GM12865 (cell line): Measurements from ENCODE around the gene TMEM18.

Source experiments
- DNase-seq: peaks from one replicate; pipeline ENCODE4 v3.0.0; 2010; ENCODE audit warnings: low read depth
- H3K4me3 ChIP-seq: 2 replicates; pipeline ENCODE4 v1.5.1; 2011; ENCODE audit warnings: mild to moderate bottlenecking, low read depth, low read length, control low read depth
- CTCF ChIP-seq: IDR thresholded peaks from 2 replicates; pipeline ENCODE4 v1.5.1; 2011; ENCODE audit warnings: low read length, control low read depth, low read depth, inconsistent platforms; ENCODE audit not compliant: insufficient read depth; ENCODE audit errors: missing control alignments

TMEM18 gene

GRCh38 chr2:631741-632140, 45.5 kb downstream of the TMEM18 start:
- DNase-seq: no peak
- H3K4me3 ChIP-seq: no peak overlapping the region
- no peak for TF ChIP-seq CTCF

GRCh38 chr2:630451-631320, 46.5 kb downstream of the TMEM18 start:
- H3K4me3 ChIP-seq: no peak overlapping the region
- TF ChIP-seq CTCF: no peak
- DNase-seq: no peak

GRCh38 chr2:629961-630360, 47.2 kb downstream of the TMEM18 start:
- no peak overlapping the region for H3K4me3 ChIP-seq
- DNase-seq: no peak
- no peak for TF ChIP-seq CTCF

GRCh38 chr2:628651-629050, 48.6 kb downstream of the TMEM18 start:
- DNase-seq: no peak
- TF ChIP-seq CTCF: no peak
- no peak overlapping the region for H3K4me3 ChIP-seq

- DNase-seq: no peak
- H3K4me3 ChIP-seq: no peak overlapping the region
- no peak for TF ChIP-seq CTCF
Observed at GRCh38 chr2:627926-628560, 49.2 kb downstream of the TMEM18 start.

- H3K4me3 ChIP-seq: no peak overlapping the region
- TF ChIP-seq CTCF: no peak
- DNase-seq: no peak
Observed at GRCh38 chr2:627340-627709, 49.9 kb downstream of the TMEM18 start.
